GM19023 (cell line): ENCODE data around the gene NRG3.
"Not testable (repeated sequence)": the region's sequence is repeated elsewhere in the genome, so short reads cannot be mapped to it uniquely, and the experiment has no call there.

Experiments
- ATAC-seq: cut with Tn5 transposase; IDR thresholded peaks from one replicate; pipeline ENCODE4 v1.9.1; 2021; ENCODE audit warnings: mild to moderate bottlenecking, moderate library complexity; ENCODE audit not compliant: unreplicated experiment

NRG3 gene

GRCh38 chr10:81953420-81953819, 78.4 kb downstream of the NRG3 start:
- no peak for ATAC-seq

GRCh38 chr10:81957976-81958375, 83.0 kb downstream of the NRG3 start:
- ATAC-seq, result no peak

GRCh38 chr10:81959016-81959415, 84.0 kb downstream of the NRG3 start:
- ATAC-seq, result no peak

GRCh38 chr10:81961451-81962184, 86.6 kb downstream of the NRG3 start:
- no peak for ATAC-seq

GRCh38 chr10:81963606-81964005, 88.6 kb downstream of the NRG3 start:
- no peak for ATAC-seq

- ATAC-seq, result no peak
Measured at GRCh38 chr10:81967716-81968115, 92.7 kb downstream of the NRG3 start.

GRCh38 chr10:81969136-81969535, 94.1 kb downstream of the NRG3 start:
- ATAC-seq, result no peak

GRCh38 chr10:81978238-81978637, 103.2 kb downstream of the NRG3 start:
- no peak for ATAC-seq

- ATAC-seq, result no peak
Measured at GRCh38 chr10:81981724-81982123, 106.7 kb downstream of the NRG3 start.

GRCh38 chr10:81984428-81984827, 109.4 kb downstream of the NRG3 start:
- ATAC-seq, result no peak

GRCh38 chr10:81995254-81995653, 120.3 kb downstream of the NRG3 start:
- no peak for ATAC-seq

- no peak for ATAC-seq
Measured at GRCh38 chr10:81996927-81997326, 121.9 kb downstream of the NRG3 start.

GRCh38 chr10:82020999-82021398, 146.0 kb downstream of the NRG3 start:
- no peak for ATAC-seq

- no peak for ATAC-seq
Measured at GRCh38 chr10:82027711-82028110, 152.7 kb downstream of the NRG3 start.

- no peak for ATAC-seq
Measured at GRCh38 chr10:82037076-82037475, 162.1 kb downstream of the NRG3 start.

GRCh38 chr10:82038587-82038986, 163.6 kb downstream of the NRG3 start:
- ATAC-seq, result no peak

- no peak for ATAC-seq
Measured at GRCh38 chr10:82040336-82040735, 165.3 kb downstream of the NRG3 start.

- no peak for ATAC-seq
Measured at GRCh38 chr10:82041018-82041417, 166.0 kb downstream of the NRG3 start.

- ATAC-seq, result no peak
Measured at GRCh38 chr10:82056391-82056790, 181.4 kb downstream of the NRG3 start.

GRCh38 chr10:82067192-82067591, 192.2 kb downstream of the NRG3 start:
- not testable (repeated sequence) for ATAC-seq

- ATAC-seq, result no peak
Measured at GRCh38 chr10:82068501-82068900, 193.5 kb downstream of the NRG3 start.

- no peak for ATAC-seq
Measured at GRCh38 chr10:82071231-82071630, 196.2 kb downstream of the NRG3 start.

GRCh38 chr10:82072124-82072523, 197.1 kb downstream of the NRG3 start:
- ATAC-seq, result no peak
